Measurements from ENCODE around the gene PGAM4. TPM values are rescaled to one million over a fixed set of nuclear protein-coding genes. Genes with fewer than 3 reads are reported as not detected.

The PGAM4 gene
- total and polyA plus RNA-seq, 7 donors = 0.04 TPM; not detected in 6

- intact Hi-C loops (cut with DNase I) = no loop called here
- DNase-seq (no peak), ATAC-seq (no peak)
- Histone ChIP-seq H3K9me3 (peaks cover 9% of the 10 kb centered on the region), H3K27me3 (ENCODE audit: insufficient read depth in 3 of 3, low read length in 2 of 3) (no peaks in the 10 kb centered on the region), H3K27ac (no peak overlapping the region), H3K4me1 (no peaks in the 10 kb centered on the region), H3K36me3 (ENCODE audit: insufficient read depth in 1 of 2, low read depth in 1 of 2) (no peaks in the 10 kb centered on the region), H3K4me3 (no peak overlapping the region)
- 95 to 99% (median 98%) methylated on average over 2 of the region's 2 CpGs for WGBS, 3 donors
- TF ChIP-seq CTCF (IDR thresholded peaks at IDR 0.05) = no peak
Measured at GRCh38 chrX:77961063-77961462, 8.4 kb downstream of the PGAM4 start.

GRCh38 chrX:77960567-77960966 is 8.9 kb downstream of the PGAM4 start:
- no peak overlapping the region for H3K4me3 ChIP-seq
- intact Hi-C loops (cut with DNase I) = no loop called here
- TF ChIP-seq CTCF (IDR thresholded peaks at IDR 0.05) = no peak
- H3K36me3 ChIP-seq (ENCODE audit: insufficient read depth in 1 of 2, low read depth in 1 of 2) = no peaks in the 10 kb centered on the region
- H3K27ac ChIP-seq = no peak overlapping the region
- DNase-seq = no peak
- peaks cover 7% of the 10 kb centered on the region for H3K9me3 ChIP-seq
- no peaks in the 10 kb centered on the region for H3K4me1 ChIP-seq
- no peaks in the 10 kb centered on the region for H3K27me3 ChIP-seq (ENCODE audit: insufficient read depth in 3 of 3, low read length in 2 of 3)
- WGBS, 3 donors = 40 to 59% (median 43%) methylated on average over 1 of the region's 1 CpG
- ATAC-seq = no peak

- TF ChIP-seq CTCF (IDR thresholded peaks at IDR 0.05) = no peak
- Histone ChIP-seq H3K27ac (no peak overlapping the region), H3K9me3 (peaks cover 3% of the 10 kb centered on the region), H3K36me3 (ENCODE audit: insufficient read depth in 1 of 2, low read depth in 1 of 2) (no peaks in the 10 kb centered on the region), H3K4me1 (no peaks in the 10 kb centered on the region), H3K27me3 (ENCODE audit: insufficient read depth in 3 of 3, low read length in 2 of 3) (no peaks in the 10 kb centered on the region), H3K4me3 (no peak overlapping the region)
- 18 to 48% (median 26%) methylated on average over 1 of the region's 1 CpG for WGBS, 3 donors
- ATAC-seq (no peak), DNase-seq (no peak)
- intact Hi-C loops (cut with DNase I) = no loop called here
Measured at GRCh38 chrX:77953708-77954107, 15.7 kb downstream of the PGAM4 start.

GRCh38 chrX:77953302-77953701 is 16.1 kb downstream of the PGAM4 start:
- Histone ChIP-seq H3K4me3 (no peak overlapping the region), H3K36me3 (ENCODE audit: insufficient read depth in 1 of 2, low read depth in 1 of 2) (no peaks in the 10 kb centered on the region), H3K9me3 (no peaks in the 10 kb centered on the region), H3K27me3 (ENCODE audit: insufficient read depth in 3 of 3, low read length in 2 of 3) (no peaks in the 10 kb centered on the region), H3K4me1 (no peaks in the 10 kb centered on the region), H3K27ac (no peak overlapping the region)
- DNase-seq (no peak), ATAC-seq (no peak)
- intact Hi-C loops (cut with DNase I) = no loop called here
- WGBS, 3 donors = 50 to 84% (median 64%) methylated on average over 1 of the region's 1 CpG
- TF ChIP-seq CTCF (IDR thresholded peaks at IDR 0.05) = no peak

GRCh38 chrX:77952173-77952572 is 17.3 kb downstream of the PGAM4 start:
- ATAC-seq (no peak), DNase-seq (no peak)
- Histone ChIP-seq H3K9me3 (no peaks in the 10 kb centered on the region), H3K27me3 (ENCODE audit: insufficient read depth in 3 of 3, low read length in 2 of 3) (no peaks in the 10 kb centered on the region), H3K4me3 (no peak overlapping the region), H3K27ac (no peak overlapping the region), H3K36me3 (ENCODE audit: insufficient read depth in 1 of 2, low read depth in 1 of 2) (no peaks in the 10 kb centered on the region), H3K4me1 (no peaks in the 10 kb centered on the region)
- intact Hi-C loops (cut with DNase I) = no loop called here
- no peak for TF ChIP-seq CTCF (IDR thresholded peaks at IDR 0.05)
- WGBS, 3 donors = 33 to 78% (median 68%) methylated on average over 1 of the region's 1 CpG

All from psoas muscle (tissue), 8 donors.